Endodermal cell (in vitro differentiated cells): ENCODE results near the gene GALNT2. TPM values are rescaled to one million over a fixed set of nuclear protein-coding genes. Genes with fewer than 3 reads are reported as not detected.

Experiments
- DNase-seq: peaks from one replicate; pipeline ENCODE4 v3.0.0-alpha.2; 2017
- H3K27ac ChIP-seq: 2 replicates; pipeline ENCODE4 v1.5.1; 2013; ENCODE audit warnings: mild to moderate bottlenecking, low read depth, low read length, moderate library complexity
- H3K27me3 ChIP-seq: 2 replicates; pipeline ENCODE4 v1.6.1; 2013; ENCODE audit warnings: mild to moderate bottlenecking, low read length, moderate library complexity; ENCODE audit not compliant: insufficient read depth, control insufficient read depth, poor library complexity, severe bottlenecking
- H3K36me3 ChIP-seq: 2 replicates; pipeline ENCODE4 v1.7.0; 2013; ENCODE audit warnings: mild to moderate bottlenecking, low read length, moderate library complexity; ENCODE audit not compliant: control insufficient read depth, insufficient read depth
- H3K4me1 ChIP-seq: one replicate; pipeline ENCODE4 v1.7.0; 2013; ENCODE audit warnings: low read length; ENCODE audit not compliant: control insufficient read depth, insufficient read depth
- H3K4me3 ChIP-seq: 2 replicates; pipeline ENCODE4 v1.5.1; 2013; ENCODE audit warnings: mild to moderate bottlenecking, low read length, moderate library complexity
- H3K9ac ChIP-seq: 2 replicates; pipeline ENCODE4 v1.6.1; 2013; ENCODE audit warnings: mild to moderate bottlenecking, low read length, moderate library complexity; ENCODE audit not compliant: poor library complexity, severe bottlenecking; ENCODE audit errors: extremely low read depth
- H3K9me3 ChIP-seq: 2 replicates; pipeline ENCODE4 v1.6.1; 2013; ENCODE audit warnings: mild to moderate bottlenecking, low read length, moderate library complexity; ENCODE audit not compliant: control insufficient read depth
- H3K27ac Mint-ChIP-seq: 2 replicates; pipeline ENCODE4 v1.8.0; 2020; ENCODE audit warnings: mixed read lengths
- H3K27me3 Mint-ChIP-seq: 2 replicates; pipeline ENCODE4 v1.8.0; 2021; ENCODE audit warnings: mild to moderate bottlenecking, mixed read lengths; ENCODE audit not compliant: insufficient read depth
- H3K36me3 Mint-ChIP-seq: 2 replicates; pipeline ENCODE4 v1.8.0; 2020; ENCODE audit warnings: low read depth, mixed read lengths
- H3K4me1 Mint-ChIP-seq: 2 replicates; pipeline ENCODE4 v1.8.0; 2020; ENCODE audit warnings: mixed read lengths
- H3K4me3 Mint-ChIP-seq: 2 replicates; pipeline ENCODE4 v1.8.0; 2020; ENCODE audit warnings: mild to moderate bottlenecking, moderate library complexity, mixed read lengths
- H3K9me3 Mint-ChIP-seq: 2 replicates; pipeline ENCODE4 v1.8.0; 2020; ENCODE audit warnings: mild to moderate bottlenecking, mixed read lengths
- WGBS, 2 experiments: methylation state at CpG; one replicate each; pipeline versions ENCODE4 v1.1.5 to v1.1.7; 2013; ENCODE audit warnings: missing lambda C conversion rate in 2 of 2, mixed read lengths in 1 of 2; ENCODE audit not compliant: insufficient coverage in 1 of 2, insufficient read length in 1 of 2; 5-methylcytosine and 5-hydroxymethylcytosine counted together
- total RNA-seq, 2 donors: library from RNA; stranded (reverse); fragmentation: NEBNext Ultra II Directional in 1 of 2; extraction: Animal tissue kit (Norgen Biotek cat#: 25700) in 1 of 2; gene quantifications; 2 replicates in 1 of 2; 3 replicates in 1 of 2; pipeline ENCODE4 v1.2.1, GENCODE V29; 2021
- TF ChIP-seq, protein P1 (sequence below): fragments of 200-600 bp; sonication (generic); conservative IDR thresholded peaks from 2 replicates; pipeline ENCODE4 v1.5.0; 2021; ENCODE audit warnings: antibody characterized with exemption, mild to moderate bottlenecking

The GALNT2 gene
- total RNA-seq, 2 donors from 2014 or later, result 41.6 to 63.5 TPM

DNA sequence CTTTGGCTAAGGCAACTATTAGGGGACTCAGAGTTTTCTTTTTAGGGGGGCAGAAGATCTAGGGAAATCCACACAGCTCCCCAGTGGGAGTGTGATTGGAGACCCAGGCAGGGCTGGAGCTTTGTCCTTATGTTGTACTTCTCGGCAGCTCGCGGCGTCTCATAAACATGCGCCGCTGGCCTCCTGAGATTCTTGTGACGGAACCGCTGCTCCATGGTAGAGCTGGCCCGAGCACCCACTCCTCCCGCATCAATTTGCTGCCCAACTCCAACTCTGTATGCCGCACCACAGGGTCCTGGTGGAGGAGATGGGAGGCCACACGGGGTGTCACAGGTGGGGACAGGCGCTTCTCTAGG, 143.9 kb downstream of the GALNT2 start:
- Histone ChIP-seq H3K4me1 (peaks cover 24% of the 10 kb centered on the region), H3K9me3 (no peaks in the 10 kb centered on the region), H3K9ac (peak overlapping the region; percentile 5), H3K27ac (no peak overlapping the region), H3K36me3 (no peaks in the 10 kb centered on the region), H3K4me3 (peak overlapping the region; percentile 46), H3K27me3 (peaks cover 21% of the 10 kb centered on the region)
- H3K36me3 Mint-ChIP-seq, result peaks cover 4% of the 10 kb centered on the region
- no peak for DNase-seq
- peaks cover 57% of the 10 kb centered on the region for H3K4me1 Mint-ChIP-seq
- peak overlapping the region; percentile 84 for H3K27ac Mint-ChIP-seq
- H3K9me3 Mint-ChIP-seq, result peaks cover 4% of the 10 kb centered on the region
- peak overlapping the region; percentile 37 for H3K4me3 Mint-ChIP-seq
- peaks cover 22% of the 10 kb centered on the region for H3K27me3 Mint-ChIP-seq
- TF ChIP-seq, protein P1, sequence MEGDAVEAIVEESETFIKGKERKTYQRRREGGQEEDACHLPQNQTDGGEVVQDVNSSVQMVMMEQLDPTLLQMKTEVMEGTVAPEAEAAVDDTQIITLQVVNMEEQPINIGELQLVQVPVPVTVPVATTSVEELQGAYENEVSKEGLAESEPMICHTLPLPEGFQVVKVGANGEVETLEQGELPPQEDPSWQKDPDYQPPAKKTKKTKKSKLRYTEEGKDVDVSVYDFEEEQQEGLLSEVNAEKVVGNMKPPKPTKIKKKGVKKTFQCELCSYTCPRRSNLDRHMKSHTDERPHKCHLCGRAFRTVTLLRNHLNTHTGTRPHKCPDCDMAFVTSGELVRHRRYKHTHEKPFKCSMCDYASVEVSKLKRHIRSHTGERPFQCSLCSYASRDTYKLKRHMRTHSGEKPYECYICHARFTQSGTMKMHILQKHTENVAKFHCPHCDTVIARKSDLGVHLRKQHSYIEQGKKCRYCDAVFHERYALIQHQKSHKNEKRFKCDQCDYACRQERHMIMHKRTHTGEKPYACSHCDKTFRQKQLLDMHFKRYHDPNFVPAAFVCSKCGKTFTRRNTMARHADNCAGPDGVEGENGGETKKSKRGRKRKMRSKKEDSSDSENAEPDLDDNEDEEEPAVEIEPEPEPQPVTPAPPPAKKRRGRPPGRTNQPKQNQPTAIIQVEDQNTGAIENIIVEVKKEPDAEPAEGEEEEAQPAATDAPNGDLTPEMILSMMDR, result no peak
- 88 to 93% methylated on average over 3 to 13 of the region's 13 CpGs for WGBS, 2 experiments

DNA sequence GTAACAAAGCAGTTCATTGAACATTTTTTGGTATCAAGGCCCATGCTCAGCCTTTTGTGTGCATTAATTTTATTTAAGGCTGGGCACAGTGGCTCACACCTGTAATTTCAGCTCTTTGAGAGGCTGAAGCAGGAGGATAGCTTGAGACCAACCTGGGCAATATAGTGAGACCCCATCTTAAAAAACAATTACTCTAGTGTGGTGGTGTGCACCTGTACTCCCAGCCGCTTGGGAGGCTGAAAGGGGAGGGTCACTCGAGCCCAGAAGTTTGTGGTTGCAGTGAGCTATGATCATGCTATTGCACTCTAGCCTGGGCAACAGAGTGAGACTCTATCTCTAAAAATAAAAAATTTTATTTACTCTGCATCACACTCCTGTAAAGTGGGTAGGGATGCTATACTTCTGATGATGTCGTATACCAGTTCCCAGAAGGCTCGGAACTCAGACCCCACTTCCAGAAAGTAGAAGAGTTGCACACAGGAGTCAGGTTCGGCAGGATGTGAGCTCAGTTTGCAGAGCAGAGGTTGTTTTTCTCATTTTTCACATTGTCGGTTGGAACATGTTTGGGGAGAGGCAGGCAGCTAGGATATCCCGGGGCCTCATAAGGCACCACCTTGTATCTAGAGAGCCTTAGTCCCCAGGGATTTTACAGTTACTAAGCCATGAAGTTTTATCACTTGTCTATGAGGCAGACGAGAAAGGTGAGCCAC, 144.6 kb downstream of the GALNT2 start:
- Mint-ChIP-seq H3K4me3 (peak overlapping the region; percentile 37), H3K9me3 (peaks cover 4% of the 10 kb centered on the region), H3K4me1 (peaks cover 54% of the 10 kb centered on the region), H3K27ac (peak overlapping the region; percentile 84), H3K27me3 (peaks cover 22% of the 10 kb centered on the region), H3K36me3 (peaks cover 4% of the 10 kb centered on the region)
- Histone ChIP-seq H3K27me3 (peaks cover 21% of the 10 kb centered on the region), H3K4me1 (peaks cover 20% of the 10 kb centered on the region), H3K9ac (no peak overlapping the region), H3K4me3 (no peak overlapping the region), H3K36me3 (no peaks in the 10 kb centered on the region), H3K9me3 (no peaks in the 10 kb centered on the region), H3K27ac (no peak overlapping the region)
- TF ChIP-seq, protein P1, result no peak
- DNase-seq, result no peak
- 90 to 91% methylated on average over 5 to 8 of the region's 8 CpGs for WGBS, 2 experiments

DNA sequence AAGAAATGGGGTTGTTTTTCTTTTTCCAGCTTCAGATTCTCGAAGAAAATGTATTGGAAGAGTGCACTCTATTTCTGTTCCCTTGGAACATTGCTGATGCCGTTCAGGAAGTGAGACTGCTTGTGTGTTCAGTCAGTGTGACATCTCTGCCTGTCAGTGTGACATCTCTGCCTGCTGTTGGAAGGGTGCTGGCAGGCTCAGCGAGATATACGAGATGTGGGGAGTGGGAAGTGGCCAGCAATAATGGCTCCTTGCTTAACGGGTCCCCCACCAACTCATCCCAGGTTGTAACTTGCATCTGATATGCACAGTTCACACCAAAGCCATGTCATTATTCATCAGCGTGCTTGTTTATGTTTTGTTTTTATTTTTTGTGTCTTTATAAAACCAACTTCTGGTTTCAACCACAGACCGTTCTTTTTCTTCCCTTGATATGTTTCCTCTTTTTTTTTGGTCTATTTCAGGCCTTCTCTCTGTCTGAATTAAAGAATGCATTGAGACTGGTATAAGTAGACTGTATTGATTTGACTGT, 145.4 kb downstream of the GALNT2 start:
- H3K9me3 Mint-ChIP-seq, result peaks cover 4% of the 10 kb centered on the region
- Histone ChIP-seq H3K9me3 (no peaks in the 10 kb centered on the region), H3K4me3 (no peak overlapping the region), H3K27me3 (peaks cover 21% of the 10 kb centered on the region), H3K27ac (no peak overlapping the region), H3K9ac (no peak overlapping the region), H3K36me3 (no peaks in the 10 kb centered on the region), H3K4me1 (peaks cover 20% of the 10 kb centered on the region)
- H3K4me3 Mint-ChIP-seq, result no peak overlapping the region
- TF ChIP-seq, protein P1, result no peak
- 88% methylated on average over 3 to 7 of the region's 7 CpGs for WGBS, 2 experiments
- H3K4me1 Mint-ChIP-seq, result peaks cover 55% of the 10 kb centered on the region
- peaks cover 4% of the 10 kb centered on the region for H3K36me3 Mint-ChIP-seq
- DNase-seq, result no peak
- H3K27me3 Mint-ChIP-seq, result peaks cover 22% of the 10 kb centered on the region
- H3K27ac Mint-ChIP-seq, result no peak overlapping the region
